AG04449 (cell line): ENCODE measurements around the gene CASQ2.

Experiments
- CTCF ChIA-PET: fragments of 350-600 bp; formaldehyde crosslinking; extraction: SDS; loops from one replicate; lab custom pipeline; 2021; ENCODE audit warnings: antibody characterized with exemption; lab: Yijun Ruan, JAX
- POLR2A ChIA-PET: fragments of 400-600, 350-600 bp; formaldehyde crosslinking; extraction: SDS; loops from one replicate; lab custom pipeline; 2020; ENCODE audit warnings: antibody characterized with exemption, inconsistent platforms; lab: Yijun Ruan, JAX
- DNase-seq: peaks from one replicate; pipeline ENCODE4 v3.0.0-alpha.2; 2010; ENCODE audit warnings: low read depth, low spot score
- H3K4me3 ChIP-seq: 2 replicates; pipeline ENCODE4 v1.5.1; 2011; ENCODE audit warnings: low read depth, mild to moderate bottlenecking, control low read depth, low read length
- TF ChIP-seq, protein P1 (sequence below): IDR thresholded peaks from one replicate; pipeline ENCODE4 v1.5.1; 2011; ENCODE audit warnings: mild to moderate bottlenecking, moderate library complexity, low read length, control low read depth, inconsistent platforms; ENCODE audit not compliant: insufficient read depth; ENCODE audit errors: missing control alignments

Gene CASQ2

DNA sequence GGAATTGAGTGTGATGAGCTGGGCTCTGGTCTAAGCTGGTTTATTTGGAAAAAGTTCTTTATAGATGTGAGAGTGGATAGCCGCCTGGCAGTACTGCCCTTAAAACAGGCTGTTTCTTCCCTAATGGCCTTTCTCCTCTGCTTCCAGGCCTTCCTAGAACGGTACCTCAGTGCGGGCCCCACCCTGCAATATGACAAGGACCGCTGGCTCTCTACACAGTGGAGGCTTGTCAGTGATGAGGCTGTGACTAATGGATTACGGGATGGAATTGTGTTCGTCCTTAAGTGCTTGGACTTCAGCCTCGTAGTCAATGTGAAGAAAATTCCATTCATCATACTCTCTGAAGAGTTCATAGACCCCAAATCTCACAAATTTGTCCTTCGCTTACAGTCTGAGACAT lies 77.5 kb downstream of the CASQ2 start:
- POLR2A ChIA-PET, result no interaction called here

DNA sequence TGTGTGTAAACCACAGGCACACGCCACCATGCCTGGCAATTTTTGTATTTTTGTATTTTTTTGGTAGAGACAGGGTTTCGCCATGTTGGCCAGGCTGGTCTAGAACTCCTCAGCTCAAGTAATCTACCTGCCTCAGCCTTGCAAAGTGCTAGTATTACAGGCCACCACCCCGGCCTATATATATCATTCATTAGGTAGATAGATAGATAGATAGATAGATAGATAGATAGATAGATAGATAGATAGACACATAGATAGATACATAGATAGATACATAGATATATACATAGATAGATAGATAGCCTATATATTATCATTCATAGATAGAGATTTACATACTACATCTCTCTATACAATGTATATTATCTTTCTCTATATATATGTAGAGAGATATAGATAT lies 80.8 kb downstream of the CASQ2 start:
- no peak overlapping the region for H3K4me3 ChIP-seq
- DNase-seq, result no peak
- ChIA-PET CTCF (interaction anchor here (9.3 kb wide), 1 partner anchor 18 kb away, joined by 91 read pairs; no protein-coding TSS in a partner anchor), POLR2A (no interaction called here)
- TF ChIP-seq, protein P1, sequence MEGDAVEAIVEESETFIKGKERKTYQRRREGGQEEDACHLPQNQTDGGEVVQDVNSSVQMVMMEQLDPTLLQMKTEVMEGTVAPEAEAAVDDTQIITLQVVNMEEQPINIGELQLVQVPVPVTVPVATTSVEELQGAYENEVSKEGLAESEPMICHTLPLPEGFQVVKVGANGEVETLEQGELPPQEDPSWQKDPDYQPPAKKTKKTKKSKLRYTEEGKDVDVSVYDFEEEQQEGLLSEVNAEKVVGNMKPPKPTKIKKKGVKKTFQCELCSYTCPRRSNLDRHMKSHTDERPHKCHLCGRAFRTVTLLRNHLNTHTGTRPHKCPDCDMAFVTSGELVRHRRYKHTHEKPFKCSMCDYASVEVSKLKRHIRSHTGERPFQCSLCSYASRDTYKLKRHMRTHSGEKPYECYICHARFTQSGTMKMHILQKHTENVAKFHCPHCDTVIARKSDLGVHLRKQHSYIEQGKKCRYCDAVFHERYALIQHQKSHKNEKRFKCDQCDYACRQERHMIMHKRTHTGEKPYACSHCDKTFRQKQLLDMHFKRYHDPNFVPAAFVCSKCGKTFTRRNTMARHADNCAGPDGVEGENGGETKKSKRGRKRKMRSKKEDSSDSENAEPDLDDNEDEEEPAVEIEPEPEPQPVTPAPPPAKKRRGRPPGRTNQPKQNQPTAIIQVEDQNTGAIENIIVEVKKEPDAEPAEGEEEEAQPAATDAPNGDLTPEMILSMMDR, result no peak

More for the DNA sequence above, 77.5 kb downstream of the CASQ2 start:
- H3K4me3 ChIP-seq, result no peak overlapping the region
- CTCF ChIA-PET, result interaction anchor here (0.7 to 9.3 kb wide), 2 partner anchors 15 kb away, joined by 3 to 91 read pairs; no protein-coding TSS in a partner anchor
- DNase-seq, result no peak
- TF ChIP-seq, protein P1, result no peak

DNA sequence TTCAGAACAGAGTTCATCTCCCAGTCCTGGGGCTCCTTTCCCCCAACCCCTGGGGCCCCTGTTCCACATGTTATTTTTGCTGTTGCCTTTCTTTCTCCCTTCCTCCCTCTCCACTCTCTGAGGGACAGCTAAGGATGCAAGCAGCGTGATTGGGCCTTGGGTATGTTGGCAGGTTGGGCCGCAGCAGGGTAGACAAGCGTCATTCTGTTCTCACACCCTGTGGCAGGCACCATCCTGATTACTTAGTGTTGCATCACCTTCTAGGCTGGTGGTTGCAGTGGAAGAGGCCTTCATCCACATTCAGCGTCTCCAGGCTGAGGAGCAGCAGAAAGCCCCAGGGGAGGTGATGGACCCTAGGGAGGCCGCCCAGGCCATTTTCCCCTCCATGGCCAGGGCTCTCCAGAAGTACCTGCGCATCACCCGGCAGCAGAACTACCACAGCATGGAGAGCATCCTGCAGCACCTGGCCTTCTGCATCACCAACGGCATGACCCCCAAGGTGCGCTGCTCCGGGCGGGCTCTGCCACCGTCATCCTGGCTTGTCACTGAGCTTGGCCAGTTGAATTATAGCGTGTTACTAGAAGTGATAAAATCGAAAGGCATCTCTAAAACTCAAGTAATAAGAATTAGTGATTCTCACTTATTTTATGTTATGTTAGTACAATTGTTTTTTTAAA lies 83.3 kb downstream of the CASQ2 start:
- TF ChIP-seq, protein P1, result no peak
- ChIA-PET POLR2A (no interaction called here), CTCF (interaction anchor here (1.1 to 2.6 kb wide), 2 partner anchors 22 to 26 kb away, joined by 4 to 12 read pairs; no protein-coding TSS in a partner anchor)
- DNase-seq, result no peak
- H3K4me3 ChIP-seq, result no peak overlapping the region

DNA sequence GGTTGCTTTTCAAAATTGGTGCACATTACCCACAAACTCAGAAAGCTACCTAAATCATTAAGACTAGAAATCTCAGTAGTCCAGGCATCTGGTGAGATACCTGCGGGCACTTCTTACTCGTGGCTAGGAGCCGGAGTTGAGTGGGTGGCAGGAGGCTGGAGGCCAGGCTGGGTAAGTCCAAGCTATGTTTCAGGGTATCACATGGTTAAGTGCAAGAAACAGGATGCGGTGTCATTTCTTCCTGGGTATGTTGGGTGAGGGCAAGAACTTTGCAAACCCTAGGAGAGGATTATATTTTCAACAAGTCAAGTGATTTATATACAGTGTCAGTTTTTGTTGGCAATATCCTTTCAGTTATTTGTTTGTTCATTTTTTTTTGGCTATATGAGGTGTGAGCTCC lies 85.7 kb downstream of the CASQ2 start:
- no peak overlapping the region for H3K4me3 ChIP-seq
- no peak for DNase-seq
- TF ChIP-seq, protein P1, result no peak
- CTCF ChIA-PET, result interaction anchor here (1.9 to 2.1 kb wide), 2 partner anchors 24 to 75 kb away, joined by 9 read pairs; no protein-coding TSS in a partner anchor
- POLR2A ChIA-PET, result no interaction called here

DNA sequence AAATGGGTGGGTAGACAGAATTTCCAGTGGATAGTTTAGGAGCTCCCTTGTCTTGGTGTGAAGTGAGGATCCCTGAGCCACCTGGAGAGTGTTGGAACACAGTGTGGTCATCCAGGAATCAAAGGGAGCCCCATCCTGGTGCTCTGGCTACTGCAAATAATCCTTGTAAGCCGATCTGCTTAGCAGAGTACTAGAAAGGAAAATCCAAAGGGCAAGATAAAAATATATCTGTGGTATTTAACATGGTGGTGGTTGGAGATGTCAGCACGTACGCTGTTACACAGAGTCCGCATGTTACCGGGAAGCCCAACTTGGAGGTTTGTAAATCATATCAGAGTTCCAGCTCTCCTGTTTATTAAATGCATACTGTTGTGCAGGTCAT lies 87.8 kb downstream of the CASQ2 start:
- no peak for DNase-seq
- TF ChIP-seq, protein P1, result no peak
- no peak overlapping the region for H3K4me3 ChIP-seq
- ChIA-PET CTCF (interaction anchor here (0.7 to 3.6 kb wide), 4 partner anchors 10 to 72 kb away, joined by 3 to 20 read pairs (median 4); no protein-coding TSS in a partner anchor), POLR2A (no interaction called here)

DNA sequence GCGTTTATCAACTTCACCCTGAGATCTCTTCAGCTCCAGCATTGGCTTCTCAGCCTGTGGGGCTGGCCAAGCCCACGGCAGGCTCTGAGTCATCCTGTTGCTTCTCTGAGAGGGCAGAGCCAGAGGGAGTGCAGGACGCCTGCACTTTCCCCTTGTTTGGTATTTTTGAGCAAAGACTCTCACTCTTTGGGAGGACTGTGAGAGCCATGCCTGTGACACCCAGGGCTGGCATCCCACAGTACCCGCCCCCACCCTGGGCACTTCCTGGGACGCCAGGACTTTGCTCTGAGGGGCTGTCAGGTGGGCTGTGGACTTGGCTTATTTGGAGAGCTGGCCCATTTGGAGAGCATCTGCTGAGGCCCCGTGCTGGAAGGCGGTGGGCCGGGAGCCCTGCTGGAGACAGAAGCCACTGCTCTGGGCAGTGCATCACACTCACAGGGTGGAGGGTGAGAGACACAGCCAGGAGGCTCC lies 89.3 kb downstream of the CASQ2 start:
- POLR2A ChIA-PET, result interaction anchor here (0.7 kb wide), 1 partner anchor 84 kb away, joined by 3 read pairs; no protein-coding TSS in a partner anchor
- CTCF ChIA-PET, result interaction anchor here (1.1 to 3.6 kb wide), 3 partner anchors 8 to 82 kb away, joined by 3 to 20 read pairs (median 6); no protein-coding TSS in a partner anchor
- DNase-seq, result no peak
- no peak overlapping the region for H3K4me3 ChIP-seq
- TF ChIP-seq, protein P1, result no peak
